Measurements from ENCODE around the gene GC.
"Not testable (repeated sequence)": the region's sequence is repeated elsewhere in the genome, so short reads cannot be mapped to it uniquely, and the experiment has no call there.

The GC gene

DNA sequence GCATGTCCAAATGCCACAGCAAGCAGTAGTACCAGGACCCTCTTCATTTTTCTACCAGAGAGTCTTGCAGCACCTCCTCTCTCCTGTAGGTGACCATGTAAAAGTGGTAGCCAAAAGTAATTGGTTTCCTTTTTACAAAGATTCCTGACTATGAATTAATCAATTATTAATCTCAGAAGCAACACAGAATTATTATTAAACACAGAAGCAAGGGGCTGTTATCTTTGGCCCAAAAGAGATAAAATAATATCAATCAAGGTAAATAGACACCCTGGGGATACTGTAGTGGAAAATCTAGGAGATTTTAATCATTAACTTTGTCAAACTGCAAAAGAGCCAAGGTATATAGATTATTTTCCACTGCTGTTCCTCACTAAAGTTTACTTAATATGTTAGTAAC, at the start of gene GC:
GC (minus strand) TSS at position 108 of the 400 bp plus-strand sequence; CDS start at position 47, 61 bp downstream.
- no peak for DNase-seq

DNA sequence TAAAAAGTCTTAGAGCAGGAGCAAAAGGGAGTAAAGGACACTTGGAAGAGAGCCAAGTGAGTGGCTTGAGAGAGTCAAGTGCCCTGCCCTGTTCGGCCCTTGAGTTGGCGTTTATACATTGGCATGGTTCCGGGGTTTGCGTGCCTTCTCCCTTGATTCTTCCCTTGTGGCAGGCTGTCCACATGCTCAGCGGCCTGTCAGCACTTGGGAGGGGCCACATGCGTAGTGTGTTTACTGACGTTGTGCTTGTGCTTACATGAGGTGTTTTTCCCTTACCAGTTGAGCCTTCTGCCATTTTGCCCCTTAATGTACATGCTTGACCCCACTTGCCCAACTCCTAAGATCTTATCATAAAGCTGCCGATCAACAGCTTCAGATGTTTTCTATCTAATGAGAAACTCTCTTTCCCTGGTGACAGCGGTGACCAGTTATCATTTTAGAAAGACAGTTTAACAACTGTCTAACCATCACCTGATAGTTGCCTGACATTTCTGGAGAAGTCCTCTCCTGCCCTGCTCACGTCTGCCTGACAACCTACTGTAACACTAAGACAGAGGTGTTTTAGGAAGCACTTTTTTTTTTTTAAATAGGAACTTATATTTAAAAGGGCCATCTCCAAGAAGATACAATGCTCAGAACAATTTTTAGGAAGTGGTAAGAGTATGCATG, 49.5 kb upstream of the GC start:
- DNase-seq = no peak

GRCh38 chr4:71832049-71832448, 48.2 kb upstream of the GC start:
- DNase-seq = no peak

DNA sequence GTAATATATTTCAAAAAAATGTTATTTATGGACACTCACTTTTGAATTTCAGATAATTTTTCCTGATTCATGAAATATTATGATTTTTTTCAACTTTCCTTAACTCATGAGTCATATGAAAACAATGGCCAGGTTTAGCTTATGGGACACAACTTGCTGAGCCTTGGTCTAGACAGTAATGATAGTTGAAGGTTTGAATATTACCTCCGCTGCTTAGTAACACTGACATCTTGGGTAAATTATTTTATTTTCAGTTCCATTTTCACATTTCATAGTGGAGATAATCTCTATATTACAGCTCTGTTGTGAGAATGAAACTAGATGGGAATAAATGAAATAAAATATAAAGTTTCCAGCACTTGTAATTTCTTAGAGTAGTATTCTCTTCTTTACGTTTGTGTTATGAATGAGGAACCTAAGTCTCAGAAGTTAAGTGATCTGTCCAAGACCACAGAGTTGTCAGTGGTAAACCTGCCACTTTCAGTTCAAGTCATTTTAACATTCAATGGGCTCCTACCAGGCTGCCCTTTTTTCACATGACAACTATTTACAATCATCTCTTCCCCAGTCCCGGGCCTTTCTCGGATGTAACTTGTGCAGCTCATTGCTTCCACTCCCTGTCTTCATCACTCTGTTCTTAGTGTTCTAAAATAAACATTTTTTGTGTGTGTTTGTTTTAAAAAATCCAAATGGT, 46.8 kb upstream of the GC start:
- no peak for DNase-seq

GRCh38 chr4:71828470-71828869, 44.6 kb upstream of the GC start:
- no peak for DNase-seq

GRCh38 chr4:71827826-71828225, 43.9 kb upstream of the GC start:
- DNase-seq = no peak

GRCh38 chr4:71816676-71817303, 32.9 kb upstream of the GC start:
- no peak for DNase-seq

DNA sequence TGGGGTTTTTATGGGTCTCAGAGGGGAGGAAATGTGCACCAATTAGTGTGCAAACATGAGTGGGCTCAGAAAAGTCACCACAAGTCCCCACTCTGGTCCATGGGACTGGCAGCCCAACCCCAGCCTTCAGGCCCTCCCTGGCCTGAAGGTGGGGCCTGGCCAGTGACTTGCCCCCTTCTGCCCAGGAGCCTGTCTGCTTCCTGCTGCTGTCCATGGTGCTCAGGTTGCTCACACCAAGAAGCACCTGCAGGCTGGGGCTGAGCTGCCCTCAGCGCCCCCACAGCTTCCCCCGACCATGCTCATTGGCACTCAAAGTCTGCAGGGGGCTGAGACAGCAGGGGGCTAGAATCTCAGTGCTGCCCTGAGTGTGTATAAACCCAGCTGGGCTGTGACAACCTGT, 30.6 kb upstream of the GC start:
- no peak for DNase-seq

GRCh38 chr4:71809805-71810204, 25.9 kb upstream of the GC start:
- not testable (repeated sequence) for DNase-seq

DNA sequence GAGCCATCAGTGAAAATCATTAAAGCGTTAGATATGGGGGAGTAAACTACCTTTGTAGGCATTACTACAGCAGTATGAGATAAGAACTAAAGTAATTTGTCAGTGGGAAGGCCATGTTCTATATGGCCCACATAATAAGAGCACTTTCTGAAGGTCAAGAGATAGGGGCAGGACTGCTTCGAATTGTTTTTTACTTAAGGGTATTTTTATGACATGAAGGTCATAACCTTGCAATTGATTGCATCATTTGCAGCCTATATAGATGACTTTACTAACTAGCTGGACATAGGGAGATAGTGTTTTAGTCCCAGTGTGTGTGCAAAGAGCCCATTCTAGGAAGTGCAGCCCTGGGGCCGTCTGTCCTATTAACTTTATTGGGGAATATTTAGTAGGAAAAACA, 23.6 kb upstream of the GC start:
- no peak for DNase-seq

DNA sequence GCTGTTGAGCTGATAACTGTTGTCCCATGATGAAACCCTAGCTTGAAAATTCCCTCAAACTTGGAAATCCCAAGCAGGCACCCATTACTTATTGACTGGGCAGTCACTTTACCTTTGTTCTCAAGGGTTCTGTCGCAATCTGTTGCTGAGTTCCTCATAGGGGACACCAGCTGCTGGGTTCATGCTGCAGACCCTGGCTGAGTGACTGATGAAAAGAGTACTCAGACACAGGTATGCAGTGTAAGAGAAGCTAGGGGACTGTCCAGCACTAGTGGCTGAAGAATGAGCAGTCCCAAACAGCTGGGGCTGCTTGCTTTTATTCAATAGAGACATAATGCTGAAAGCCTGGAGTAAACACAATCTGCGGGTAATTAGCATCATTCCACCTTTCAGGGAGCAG, 21.4 kb upstream of the GC start:
- DNase-seq = not testable (repeated sequence)

DNA sequence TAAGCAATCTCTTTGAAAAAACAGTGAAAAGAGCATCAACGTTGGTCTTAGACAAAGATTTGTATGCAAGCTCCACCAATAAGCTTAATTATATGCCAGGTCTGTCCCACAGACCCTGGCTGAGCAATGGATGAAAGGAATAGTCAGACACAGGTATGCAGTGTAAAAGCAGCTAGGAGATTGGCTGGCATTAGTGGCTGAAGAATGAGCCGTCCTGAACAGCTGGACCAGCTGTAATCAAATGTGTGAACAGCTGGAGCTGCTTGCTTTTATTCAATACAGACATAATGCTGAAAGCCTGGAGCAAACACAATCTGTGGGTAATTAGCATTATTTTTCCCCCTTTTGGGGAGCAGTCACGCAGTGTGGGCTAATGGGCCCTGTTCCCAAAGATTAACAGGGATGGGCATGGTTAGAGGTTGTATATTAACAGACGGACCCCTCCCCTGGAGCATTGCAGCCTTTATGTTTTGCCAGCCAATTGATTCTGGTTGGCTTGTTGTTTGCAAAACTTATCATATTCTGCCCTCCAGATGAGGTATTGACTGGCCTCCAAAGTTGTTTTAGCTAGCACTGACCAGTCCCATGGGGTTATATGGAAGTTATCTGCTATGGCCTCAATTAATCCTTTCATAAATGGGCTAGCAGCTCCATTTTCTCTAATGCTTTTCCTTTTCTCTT, 20.3 kb upstream of the GC start:
- not testable (repeated sequence) for DNase-seq

- no peak for DNase-seq
Measured at GRCh38 chr4:71785959-71786358, 2.1 kb upstream of the GC start.

- no peak for DNase-seq
Measured at GRCh38 chr4:71784569-71785197, 804 bp upstream of the GC start.

DNA sequence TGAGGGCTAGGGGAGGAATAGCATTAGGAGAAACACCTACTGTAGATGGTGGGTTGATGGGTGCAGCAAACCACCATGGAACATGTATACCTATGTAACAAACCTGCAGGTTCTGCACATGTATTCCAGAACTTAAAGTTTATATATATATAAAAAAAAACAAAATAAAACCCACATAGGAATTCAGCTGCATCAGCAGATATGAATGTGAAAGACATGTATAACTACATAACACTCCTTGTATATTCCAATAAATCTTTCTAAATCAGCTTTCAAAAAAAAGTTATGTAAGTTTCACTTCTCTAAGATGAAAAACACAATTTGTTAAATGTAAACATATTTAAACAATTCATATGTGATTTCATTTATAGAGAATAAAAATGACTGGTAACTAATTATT, 6.0 kb downstream of the GC start:
- DNase-seq = no peak

- no peak for DNase-seq
Measured at GRCh38 chr4:71775449-71775848, 8.4 kb downstream of the GC start.

- DNase-seq = no peak
Measured at GRCh38 chr4:71774136-71774535, 9.7 kb downstream of the GC start.

DNA sequence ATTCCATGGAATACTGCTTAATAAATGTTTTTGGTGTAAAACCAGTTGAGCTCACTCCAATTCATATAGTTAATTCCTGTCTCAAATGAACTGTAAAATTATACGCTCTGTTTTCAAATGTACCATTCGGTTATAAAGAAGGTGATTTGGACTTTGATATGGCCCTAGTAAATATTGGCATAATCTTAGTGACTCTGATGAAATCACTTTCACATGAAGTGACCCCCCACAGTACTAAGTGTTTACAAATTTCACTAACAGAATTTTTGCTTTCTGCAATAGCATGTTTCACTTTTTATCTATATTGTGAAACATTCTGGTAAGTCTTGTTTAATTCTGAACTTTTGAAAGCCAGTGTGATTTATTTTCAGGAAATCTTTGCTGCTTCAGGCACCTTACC, 10.9 kb downstream of the GC start:
- no peak for DNase-seq

DNA sequence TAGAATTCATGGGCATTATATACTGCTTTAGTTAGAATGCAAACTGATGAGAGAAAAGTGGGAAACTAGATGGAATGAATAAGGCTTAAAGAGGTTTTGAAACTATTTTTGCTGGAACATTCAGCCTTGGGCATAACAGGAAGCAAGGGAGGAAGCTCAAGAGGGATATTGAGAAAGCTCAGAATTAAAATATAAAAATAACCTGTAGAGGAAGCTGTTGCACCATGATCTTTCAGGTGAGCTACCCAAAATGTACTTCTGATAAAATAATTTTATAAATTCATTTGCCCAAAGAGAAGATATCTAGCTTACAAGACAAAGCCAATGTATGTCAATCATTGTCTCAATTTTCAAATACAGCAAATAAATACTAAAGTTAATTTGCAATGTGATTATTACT, 11.3 kb downstream of the GC start:
- DNase-seq = no peak

GRCh38 chr4:71771613-71772012, 12.3 kb downstream of the GC start:
- no peak for DNase-seq

DNA sequence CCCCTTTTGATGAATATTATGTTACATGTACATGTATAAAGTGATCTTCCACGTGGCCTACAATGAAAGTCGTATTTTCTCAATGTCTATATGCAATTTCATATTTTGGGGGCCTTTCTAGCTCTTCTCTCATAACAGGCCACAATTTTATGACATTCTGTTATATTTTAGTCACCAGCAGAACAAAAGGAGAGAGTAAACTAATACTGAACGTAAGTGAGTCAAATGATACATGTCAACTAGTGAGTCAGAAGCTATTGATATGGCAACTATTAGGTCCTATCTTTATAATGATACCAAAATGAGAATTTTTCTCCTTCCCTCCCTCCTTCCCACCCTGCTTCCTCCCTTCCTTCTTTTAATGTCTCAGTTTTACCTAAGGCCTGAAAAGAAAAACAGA, 14.4 kb downstream of the GC start:
- no peak for DNase-seq

DNA sequence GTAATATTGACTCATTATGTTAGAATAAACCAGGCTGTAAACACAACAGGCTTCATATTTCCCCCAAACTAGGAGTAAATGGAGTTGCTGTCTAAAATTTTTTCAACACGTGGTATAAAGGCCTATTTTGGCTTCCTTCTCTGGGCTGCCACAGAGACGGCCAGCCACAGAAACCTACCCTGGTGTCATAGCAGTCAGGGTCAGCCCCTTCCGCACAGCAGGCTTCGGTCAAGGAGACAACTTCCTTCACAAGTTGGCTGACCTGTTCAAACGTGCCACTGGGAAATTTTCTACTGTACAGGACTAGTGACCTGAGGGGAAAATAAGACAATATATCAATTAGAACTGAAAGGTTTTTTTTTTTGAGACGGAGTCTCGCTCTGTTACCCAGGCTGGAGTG, 15.8 kb downstream of the GC start:
- no peak for DNase-seq

DNA sequence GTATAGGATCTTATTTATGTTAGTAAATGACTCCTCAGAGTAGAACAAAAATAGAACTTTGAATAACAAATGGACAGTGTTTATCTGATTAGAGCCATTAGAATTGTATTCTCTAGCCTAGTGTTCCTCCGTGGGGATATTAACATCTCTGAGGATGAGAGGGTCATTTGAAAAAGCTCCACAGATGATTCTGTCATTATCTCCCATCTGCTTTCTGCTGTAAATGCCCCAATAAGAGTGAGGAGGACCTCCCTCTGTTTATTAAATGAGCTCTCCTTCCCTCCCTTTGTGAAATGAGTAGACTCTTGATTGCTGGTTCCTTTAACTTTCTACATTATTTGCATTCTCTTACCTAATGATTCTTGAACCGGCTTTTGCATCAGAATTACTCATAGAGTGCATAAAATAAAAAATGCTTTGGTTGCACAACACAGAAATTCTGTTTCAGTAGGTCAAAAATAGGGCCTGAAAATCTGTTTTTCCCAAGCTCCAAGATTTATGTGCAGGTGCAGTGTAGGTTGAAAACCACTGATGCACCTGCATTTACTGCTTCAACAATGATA, 18.0 kb downstream of the GC start:
- no peak for DNase-seq
